T-cell (primary cell): ENCODE results near the gene GPATCH4. TPM values are rescaled to one million over a fixed set of nuclear protein-coding genes. Genes with fewer than 3 reads are reported as not detected.

Experiments
- ATAC-seq, 4 experiments: fragments of 200-7000 bp in 3 of 4; fragments of 150-1000 bp in 1 of 4; cut with Tn5 transposase; replicated peaks in 1 of 4; 1 replicate in 3 of 4; 2 replicates in 1 of 4; pipeline ENCODE4 v1.10.0; 2021; ENCODE audit warnings: moderate library complexity in 3 of 4, mild to moderate bottlenecking in 2 of 4, moderate number of reproducible peaks in 1 of 4
- CTCF ChIA-PET, 2 donors: fragments of 300-600 bp; sonication (Branson Sonifier 250); formaldehyde crosslinking; loops; one replicate each; lab custom pipeline; 2022; ENCODE audit warnings: antibody characterized with exemption in 2 of 2; lab: Charles Lee
- POLR2A ChIA-PET, 2 donors: fragments of 300-600 bp; sonication (Branson Sonifier 250); formaldehyde crosslinking; loops; one replicate each; lab custom pipeline; 2022; ENCODE audit warnings: antibody characterized with exemption in 2 of 2; lab: Charles Lee
- DNase-seq, 35 experiments: peaks; one replicate each; pipeline versions ENCODE4 v3.0.0 to v3.0.0-alpha.2; 2013 to 2023
- H3K27ac ChIP-seq: one replicate; pipeline ENCODE4 v1.5.1; 2013; ENCODE audit warnings: low read length
- H3K27me3 ChIP-seq, 2 experiments: replicated peaks in 1 of 2; 1 replicate in 1 of 2; 2 replicates in 1 of 2; pipeline versions ENCODE4 v1.6.1 to v1.7.0; 2013; ENCODE audit warnings: low read length in 1 of 2, mixed read lengths in 1 of 2; ENCODE audit not compliant: control insufficient read depth in 2 of 2, insufficient read depth in 2 of 2; ENCODE audit errors: extremely low read depth in 1 of 2
- H3K36me3 ChIP-seq, 2 donors: 1 replicate in 1 of 2; 2 replicates in 1 of 2; pipeline versions ENCODE4 v1.6.1 to v1.7.0; 2013; ENCODE audit warnings: low read length in 1 of 2; ENCODE audit not compliant: control insufficient read depth in 2 of 2, insufficient read depth in 1 of 2; ENCODE audit errors: extremely low read depth in 1 of 2
- H3K4me1 ChIP-seq, 2 experiments: 1 replicate in 1 of 2; 2 replicates in 1 of 2; pipeline versions ENCODE4 v1.6.1 to v1.7.0; 2013; ENCODE audit warnings: low read length in 2 of 2, mixed read lengths in 1 of 2; ENCODE audit not compliant: insufficient read depth in 2 of 2, control insufficient read depth in 1 of 2; ENCODE audit errors: extremely low read depth in 1 of 2
- H3K4me3 ChIP-seq, 2 donors: 1 replicate in 1 of 2; 2 replicates in 1 of 2; pipeline versions ENCODE4 v1.5.1 to v1.7.0; 2013; ENCODE audit warnings: mild to moderate bottlenecking in 2 of 2, low read length in 1 of 2, moderate library complexity in 1 of 2; ENCODE audit not compliant: control insufficient read depth in 1 of 2; ENCODE audit errors: extremely low read depth in 1 of 2
- H3K9me3 ChIP-seq: 2 replicates; pipeline ENCODE4 v1.7.0; 2013
- H3K27ac Mint-ChIP-seq, 2 donors: one replicate each; pipeline ENCODE4 v1.8.0; 2020 to 2021; ENCODE audit warnings: mild to moderate bottlenecking in 2 of 2, mixed read lengths in 2 of 2
- H3K27me3 Mint-ChIP-seq, 2 donors: one replicate each; pipeline ENCODE4 v1.8.0; 2021 to 2022; ENCODE audit warnings: mixed read lengths in 2 of 2
- H3K36me3 Mint-ChIP-seq: one replicate; pipeline ENCODE4 v1.8.0; 2021; ENCODE audit warnings: mixed read lengths
- H3K4me1 Mint-ChIP-seq, 3 donors: one replicate each; pipeline ENCODE4 v1.8.0; 2020 to 2022; ENCODE audit warnings: mixed read lengths in 3 of 3, mild to moderate bottlenecking in 1 of 3
- H3K4me3 Mint-ChIP-seq, 3 donors: one replicate each; pipeline ENCODE4 v1.8.0; 2020 to 2022; ENCODE audit warnings: mild to moderate bottlenecking in 3 of 3, mixed read lengths in 3 of 3, moderate library complexity in 3 of 3
- H3K9me3 Mint-ChIP-seq, 3 donors: one replicate each; pipeline ENCODE4 v1.8.0; 2020 to 2022; ENCODE audit warnings: mixed read lengths in 3 of 3
- WGBS: methylation state at CpG from one replicate; pipeline ENCODE4 v1.1.5; 2013; ENCODE audit warnings: missing lambda C conversion rate; ENCODE audit not compliant: insufficient coverage; 5-methylcytosine and 5-hydroxymethylcytosine counted together
- total RNA-seq, 35 experiments: library from RNA in 6 of 35; stranded (reverse) in 6 of 35; fragments of 120-200 nt in 1 of 35; gene quantifications; one replicate each; pipeline versions ENCODE4 v1.2.1 to v1.2.4 and lab custom pipeline; 2013 to 2026

GPATCH4 gene
- total RNA-seq, 5 donors from 2014 or later (not counting 1 experiment from before 2014, with no cell fraction given), result 34.3 to 41.6 (median 40.6) TPM

- Histone ChIP-seq H3K4me1 (no peaks in the 10 kb centered on the region), H3K27me3 (peaks cover 0 to 2% of the 10 kb centered on the region in 2 experiments), H3K27ac (no peak overlapping the region), H3K4me3 (no peak overlapping the region), H3K36me3 (peaks cover 0 to 5% of the 10 kb centered on the region in 2 donors), H3K9me3 (no peaks in the 10 kb centered on the region)
- Mint-ChIP-seq H3K4me1 (no peaks in the 10 kb centered on the region), H3K27ac (no peak overlapping the region), H3K4me3 (no peak overlapping the region), H3K9me3 (no peaks in the 10 kb centered on the region), H3K27me3 (no peaks in the 10 kb centered on the region), H3K36me3 (no peaks in the 10 kb centered on the region)
- ChIA-PET POLR2A (no interaction called here), CTCF (no interaction called here)
- ATAC-seq (no peak), DNase-seq (no peak)
- WGBS, result 83% methylated on average over 4 of the region's 5 CpGs
Observed at GRCh38 chr1:156559797-156560385, 41.4 kb downstream of the GPATCH4 start.

GRCh38 chr1:156559086-156559796 is 42.0 kb downstream of the GPATCH4 start:
- CTCF ChIA-PET, result no interaction called here
- Histone ChIP-seq H3K36me3 (peaks cover 0 to 5% of the 10 kb centered on the region in 2 donors), H3K9me3 (no peaks in the 10 kb centered on the region), H3K27ac (no peak overlapping the region), H3K4me3 (no peak overlapping the region), H3K27me3 (peaks cover 0 to 2% of the 10 kb centered on the region in 2 experiments), H3K4me1 (no peaks in the 10 kb centered on the region)
- no peaks in the 10 kb centered on the region for H3K27me3 Mint-ChIP-seq
- ATAC-seq, result no peak
- DNase-seq, result no peak
- no peak overlapping the region for H3K27ac Mint-ChIP-seq
- no peaks in the 10 kb centered on the region for H3K9me3 Mint-ChIP-seq
- no peaks in the 10 kb centered on the region for H3K36me3 Mint-ChIP-seq
- no peak overlapping the region for H3K4me3 Mint-ChIP-seq
- no peaks in the 10 kb centered on the region for H3K4me1 Mint-ChIP-seq
- POLR2A ChIA-PET, result no interaction called here
- WGBS, result 81% methylated on average over 5 of the region's 8 CpGs

- Histone ChIP-seq H3K36me3 (no peaks in the 10 kb centered on the region), H3K9me3 (no peaks in the 10 kb centered on the region), H3K27me3 (peaks cover 0 to 2% of the 10 kb centered on the region in 2 experiments), H3K4me1 (no peaks in the 10 kb centered on the region), H3K27ac (no peak overlapping the region), H3K4me3 (no peak overlapping the region)
- Mint-ChIP-seq H3K9me3 (no peaks in the 10 kb centered on the region), H3K27me3 (no peaks in the 10 kb centered on the region), H3K4me1 (peaks cover 0 to 8% (median 2%) of the 10 kb centered on the region in 3 donors), H3K36me3 (peaks cover 2% of the 10 kb centered on the region), H3K4me3 (no peak overlapping the region), H3K27ac (no peak overlapping the region)
- WGBS, result 76% methylated on average over 8 of the region's 9 CpGs
- ATAC-seq (no peak), DNase-seq (no peak)
- CTCF ChIA-PET, result no interaction called here
- POLR2A ChIA-PET, result no interaction called here
Observed at GRCh38 chr1:156556354-156556753, 44.9 kb downstream of the GPATCH4 start.

GRCh38 chr1:156555715-156556114 is 45.6 kb downstream of the GPATCH4 start:
- peaks cover 0 to 2% of the 10 kb centered on the region in 2 experiments for H3K27me3 ChIP-seq
- Mint-ChIP-seq H3K27me3 (no peaks in the 10 kb centered on the region), H3K36me3 (peaks cover 2% of the 10 kb centered on the region), H3K4me1 (peaks cover 0 to 8% (median 2%) of the 10 kb centered on the region in 3 donors), H3K27ac (no peak overlapping the region), H3K4me3 (no peak overlapping the region), H3K9me3 (no peaks in the 10 kb centered on the region)
- WGBS, result no CpG with 5 or more reads among the region's 2 CpGs
- no peaks in the 10 kb centered on the region for H3K9me3 ChIP-seq
- no peaks in the 10 kb centered on the region for H3K36me3 ChIP-seq
- POLR2A ChIA-PET, result interaction anchor here in 1 of 2 donors (0.6 kb wide), 1 partner anchor 39 kb away, joined by 3 read pairs; no protein-coding TSS in a partner anchor
- no peaks in the 10 kb centered on the region for H3K4me1 ChIP-seq
- CTCF ChIA-PET, result interaction anchor here in 1 of 2 donors (0.5 kb wide), 1 partner anchor 355 kb away, joined by 6 read pairs; no protein-coding TSS in a partner anchor
- no peak overlapping the region for H3K27ac ChIP-seq
- no peak for ATAC-seq
- no peak for DNase-seq
- no peak overlapping the region for H3K4me3 ChIP-seq

GRCh38 chr1:156554971-156555370 is 46.3 kb downstream of the GPATCH4 start:
- Histone ChIP-seq H3K4me1 (no peaks in the 10 kb centered on the region), H3K9me3 (no peaks in the 10 kb centered on the region), H3K36me3 (no peaks in the 10 kb centered on the region), H3K4me3 (no peak overlapping the region), H3K27me3 (peaks cover 0 to 2% of the 10 kb centered on the region in 2 experiments), H3K27ac (no peak overlapping the region)
- CTCF ChIA-PET, result interaction anchor here in 1 of 2 donors (0.5 kb wide), 1 partner anchor 354 kb away, joined by 6 read pairs; no protein-coding TSS in a partner anchor
- DNase-seq (no peak), ATAC-seq (no peak)
- 92% methylated on average over 5 of the region's 8 CpGs for WGBS
- Mint-ChIP-seq H3K27ac (no peak overlapping the region), H3K4me1 (peaks cover 0 to 8% (median 2%) of the 10 kb centered on the region in 3 donors), H3K9me3 (no peaks in the 10 kb centered on the region), H3K27me3 (no peaks in the 10 kb centered on the region), H3K36me3 (peaks cover 2% of the 10 kb centered on the region), H3K4me3 (no peak overlapping the region)
- POLR2A ChIA-PET, result interaction anchor here in 1 of 2 donors (0.6 kb wide), 1 partner anchor 55 kb away, joined by 4 read pairs; the partner anchor contains the start of gene MEF2D

DNA sequence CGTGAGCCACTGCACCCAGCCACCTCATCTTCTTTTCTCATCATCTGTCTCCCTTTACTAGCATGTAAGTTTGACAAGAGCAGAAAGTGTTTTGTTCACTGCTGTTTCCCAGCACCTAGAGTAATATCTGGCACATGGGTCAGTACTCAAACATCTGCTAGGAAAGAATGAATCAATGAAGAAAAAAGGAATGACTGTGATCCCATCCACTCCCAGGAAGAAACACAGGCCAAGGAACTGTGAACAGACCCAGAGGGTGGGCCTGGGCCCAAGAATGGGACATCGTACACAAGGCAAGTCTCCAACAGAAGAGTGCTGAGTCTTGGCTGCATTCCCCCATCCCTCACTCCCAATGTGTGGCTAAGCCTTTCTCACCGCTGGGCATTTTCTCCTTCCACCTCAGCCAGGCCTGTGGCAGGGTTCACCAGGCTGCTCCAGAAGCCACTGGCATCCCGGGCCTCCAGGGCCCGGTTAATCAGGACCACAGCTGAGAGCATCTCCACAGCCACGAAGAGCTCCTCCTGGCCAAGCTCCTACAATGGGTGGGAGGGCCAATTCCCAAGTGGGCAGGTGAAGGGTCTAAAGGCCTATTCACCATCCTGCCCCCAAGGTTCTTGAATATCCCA is 47.3 kb downstream of the GPATCH4 start:
- ChIA-PET POLR2A (interaction anchor here in 1 of 2 donors (0.6 kb wide), 1 partner anchor 33 kb away, joined by 4 read pairs; no protein-coding TSS in a partner anchor), CTCF (no interaction called here)
- no peaks in the 10 kb centered on the region for H3K9me3 Mint-ChIP-seq
- H3K27ac Mint-ChIP-seq, result no peak overlapping the region
- Histone ChIP-seq H3K27ac (no peak overlapping the region), H3K9me3 (no peaks in the 10 kb centered on the region), H3K36me3 (no peaks in the 10 kb centered on the region), H3K4me1 (no peaks in the 10 kb centered on the region), H3K27me3 (peaks cover 0 to 2% of the 10 kb centered on the region in 2 experiments), H3K4me3 (no peak overlapping the region)
- no peaks in the 10 kb centered on the region for H3K27me3 Mint-ChIP-seq
- 100% methylated on average over 4 of the region's 6 CpGs for WGBS
- ATAC-seq (no peak), DNase-seq (no peak)
- H3K36me3 Mint-ChIP-seq, result peaks cover 2% of the 10 kb centered on the region
- no peak overlapping the region for H3K4me3 Mint-ChIP-seq
- peaks cover 0 to 8% (median 2%) of the 10 kb centered on the region in 3 donors for H3K4me1 Mint-ChIP-seq
